ENCODE results near the gene EPS8L2.

- TF ChIP-seq CTCF (IDR thresholded peaks at IDR 0.05; ENCODE audit: low read depth, low read length) (no peak), EZH2phosphoT487 (IDR thresholded peaks at IDR 0.05; ENCODE audit: low read depth) (no peak)
Measured at GRCh38 chr11:679271-680207, 26.5 kb upstream of the EPS8L2 start.

All from OCI-LY3 (cell line).